ENCODE data around the gene GCNT2. TPM values are rescaled to one million over a fixed set of nuclear protein-coding genes. Genes with fewer than 3 reads are reported as not detected.
"Not testable (repeated sequence)": the region's sequence is repeated elsewhere in the genome, so short reads cannot be mapped to it uniquely, and the experiment has no call there.

Gene GCNT2
- total RNA-seq, 1 donor from 2014 or later = 6.5 TPM

- DNase-seq (ENCODE audit: low read depth) = no peak
- H3K27me3 ChIP-seq (ENCODE audit: control insufficient read depth, insufficient read depth, low read length) = no peaks in the 10 kb centered on the region
- H3K36me3 ChIP-seq (ENCODE audit: control insufficient read depth, insufficient read depth, low read length) = no peaks in the 10 kb centered on the region
- no peak overlapping the region for H3K4me3 ChIP-seq (ENCODE audit: low read depth, low read length)
- no peak for TF ChIP-seq CTCF (IDR thresholded peaks at IDR 0.05; ENCODE audit: insufficient read depth, low read length, poor library complexity, severe bottlenecking)
Observed at GRCh38 chr6:10615675-10616074, 94.5 kb downstream of the GCNT2 start.

- DNase-seq (ENCODE audit: low read depth); H3K36me3 ChIP-seq (ENCODE audit: control insufficient read depth, insufficient read depth, low read length); H3K27me3 ChIP-seq (ENCODE audit: control insufficient read depth, insufficient read depth, low read length); H3K4me3 ChIP-seq (ENCODE audit: low read depth, low read length): not testable (repeated sequence)
Observed at GRCh38 chr6:10616266-10616665, 95.1 kb downstream of the GCNT2 start.

- no peaks in the 10 kb centered on the region for H3K27me3 ChIP-seq (ENCODE audit: control insufficient read depth, insufficient read depth, low read length)
- no peak overlapping the region for H3K4me3 ChIP-seq (ENCODE audit: low read depth, low read length)
- no peak for TF ChIP-seq CTCF (IDR thresholded peaks at IDR 0.05; ENCODE audit: insufficient read depth, low read length, poor library complexity, severe bottlenecking)
- no peaks in the 10 kb centered on the region for H3K36me3 ChIP-seq (ENCODE audit: control insufficient read depth, insufficient read depth, low read length)
- DNase-seq (ENCODE audit: low read depth) = no peak
Observed at GRCh38 chr6:10617008-10617696, 96.0 kb downstream of the GCNT2 start.

GRCh38 chr6:10618409-10618808 lies 97.3 kb downstream of the GCNT2 start:
- no peak for TF ChIP-seq CTCF (IDR thresholded peaks at IDR 0.05; ENCODE audit: insufficient read depth, low read length, poor library complexity, severe bottlenecking)

GRCh38 chr6:10621213-10621612 lies 100.1 kb downstream of the GCNT2 start:
- no peak for DNase-seq (ENCODE audit: low read depth)
- H3K27me3 ChIP-seq (ENCODE audit: control insufficient read depth, insufficient read depth, low read length) = no peaks in the 10 kb centered on the region
- H3K4me3 ChIP-seq (ENCODE audit: low read depth, low read length) = no peak overlapping the region
- TF ChIP-seq CTCF (IDR thresholded peaks at IDR 0.05; ENCODE audit: insufficient read depth, low read length, poor library complexity, severe bottlenecking) = no peak
- H3K36me3 ChIP-seq (ENCODE audit: control insufficient read depth, insufficient read depth, low read length) = no peaks in the 10 kb centered on the region

More at GRCh38 chr6:10618409-10618808, 97.3 kb downstream of the GCNT2 start:
- no peaks in the 10 kb centered on the region for H3K36me3 ChIP-seq (ENCODE audit: control insufficient read depth, insufficient read depth, low read length)
- H3K4me3 ChIP-seq (ENCODE audit: low read depth, low read length) = no peak overlapping the region
- no peak for DNase-seq (ENCODE audit: low read depth)
- no peaks in the 10 kb centered on the region for H3K27me3 ChIP-seq (ENCODE audit: control insufficient read depth, insufficient read depth, low read length)

GRCh38 chr6:10621847-10622246 lies 100.7 kb downstream of the GCNT2 start:
- H3K4me3 ChIP-seq (ENCODE audit: low read depth, low read length) = no peak overlapping the region
- no peak for DNase-seq (ENCODE audit: low read depth)
- no peak for TF ChIP-seq CTCF (IDR thresholded peaks at IDR 0.05; ENCODE audit: insufficient read depth, low read length, poor library complexity, severe bottlenecking)

More at GRCh38 chr6:10621847-10622246, 100.7 kb downstream of the GCNT2 start:
- Histone ChIP-seq H3K27me3 (ENCODE audit: control insufficient read depth, insufficient read depth, low read length) (no peaks in the 10 kb centered on the region), H3K36me3 (ENCODE audit: control insufficient read depth, insufficient read depth, low read length) (no peaks in the 10 kb centered on the region)

Data from kidney epithelial cell (primary cell).